HepG2 (cell line): ENCODE measurements around the gene CRYZL1. TPM values are rescaled to one million over a fixed set of nuclear protein-coding genes. Genes with fewer than 3 reads are reported as not detected.

Source experiments
- ATAD3A ChIP-seq: sonication (generic); formaldehyde crosslinking; IDR thresholded peaks from 2 replicates; pipeline ENCODE4 v1.4.0; 2020; ENCODE audit warnings: missing genetic modification reagents
- ATF5 ChIP-seq: sonication (generic); formaldehyde crosslinking; IDR thresholded peaks from 2 replicates; pipeline ENCODE4 v1.4.0; 2020; ENCODE audit warnings: mild to moderate bottlenecking, low read depth, missing genetic modification reagents
- BCLAF1 ChIP-seq: fragments of 450-650 bp; IDR thresholded peaks from 2 replicates; pipeline ENCODE4 v1.6.1; 2017; ENCODE audit warnings: mild to moderate bottlenecking
- ESRRA ChIP-seq: sonication (generic); formaldehyde crosslinking; IDR thresholded peaks from 2 replicates; pipeline ENCODE4 v1.5.1; 2020; ENCODE audit warnings: mild to moderate bottlenecking, low read depth, missing genetic modification reagents
- FIP1L1 ChIP-seq: fragments of 200-400 bp; formaldehyde crosslinking; IDR thresholded peaks from 2 replicates; pipeline ENCODE4 v1.6.1; 2018; ENCODE audit warnings: low read depth, mild to moderate bottlenecking, low read length, moderate library complexity, borderline replicate concordance; ENCODE audit not compliant: insufficient read depth
- GABPA ChIP-seq, 2 experiments: IDR thresholded peaks; 2 replicates each; pipeline ENCODE4 v1.6.1; 2011 to 2016; ENCODE audit warnings: low read depth in 2 of 2, low read length in 1 of 2, missing biosample characterization in 1 of 2, missing genetic modification characterization in 1 of 2
- GATAD2A ChIP-seq: IDR thresholded peaks from 2 replicates; pipeline ENCODE4 v1.6.1; 2016
- GTF3A ChIP-seq: sonication (generic); formaldehyde crosslinking; conservative IDR thresholded peaks from 2 replicates; pipeline ENCODE4 v1.4.0; 2020; ENCODE audit warnings: mild to moderate bottlenecking, missing genetic modification reagents
- HOMEZ ChIP-seq: IDR thresholded peaks from 2 replicates; pipeline ENCODE4 v1.6.1; 2016; ENCODE audit warnings: low read depth
- KAT8 ChIP-seq: IDR thresholded peaks from 2 replicates; pipeline ENCODE4 v1.6.1; 2016; ENCODE audit warnings: missing genetic modification reagents, missing compliant biosample characterization
- MATR3 ChIP-seq: sonication (generic); formaldehyde crosslinking; IDR thresholded peaks from 2 replicates; pipeline ENCODE4 v1.4.0; 2020; ENCODE audit warnings: missing genetic modification reagents
- MED1 ChIP-seq: sonication (generic); formaldehyde crosslinking; IDR thresholded peaks from 2 replicates; pipeline ENCODE4 v1.4.0; 2020; ENCODE audit warnings: missing genetic modification reagents
- NFE2L2 ChIP-seq: fragments of 150-350 bp; IDR thresholded peaks from 2 replicates; pipeline ENCODE4 v1.6.1; 2014; ENCODE audit warnings: low read length
- TBL1XR1 ChIP-seq: fragments of 150-350 bp; IDR thresholded peaks from 2 replicates; pipeline ENCODE4 v1.6.1; 2014; ENCODE audit warnings: borderline replicate concordance, low read length; ENCODE audit not compliant: partially characterized antibody
- TEAD3 ChIP-seq: optimal IDR thresholded peaks from 2 replicates; pipeline ENCODE3; 2016; ENCODE audit warnings: borderline replicate concordance
- TEF ChIP-seq: sonication (generic); formaldehyde crosslinking; IDR thresholded peaks from 2 replicates; pipeline ENCODE4 v1.5.0; 2020; ENCODE audit warnings: missing genetic modification reagents
- ZFP62 ChIP-seq: sonication (generic); formaldehyde crosslinking; IDR thresholded peaks from 2 replicates; pipeline ENCODE4 v1.4.0; 2020; ENCODE audit warnings: missing genetic modification reagents
- ZNF10 ChIP-seq: sonication (generic); formaldehyde crosslinking; IDR thresholded peaks from 2 replicates; pipeline ENCODE4 v1.4.0; 2020; ENCODE audit warnings: mild to moderate bottlenecking, low read depth, missing genetic modification reagents, borderline replicate concordance
- ZNF280D ChIP-seq: sonication (generic); formaldehyde crosslinking; IDR thresholded peaks from 2 replicates; pipeline ENCODE4 v1.5.1; 2020; ENCODE audit warnings: mild to moderate bottlenecking, missing genetic modification reagents
- ZNF460 ChIP-seq: sonication (generic); formaldehyde crosslinking; IDR thresholded peaks from 2 replicates; pipeline ENCODE4 v1.5.1; 2020; ENCODE audit warnings: missing genetic modification reagents, mild to moderate bottlenecking, borderline replicate concordance
- ZNF556 ChIP-seq: sonication (generic); formaldehyde crosslinking; IDR thresholded peaks from 2 replicates; pipeline ENCODE4 v1.4.0; 2020; ENCODE audit warnings: mild to moderate bottlenecking, missing genetic modification reagents, borderline replicate concordance
- polyA plus RNA-seq, 8 experiments: library from polyadenylated mRNA; depleted of rRNA in 3 of 8; stranded (reverse) in 7 of 8; unstranded in 1 of 8; fragments of >200 nt; fragmentation: Illumina TruSeq in 4 of 8; extraction: Trizol in 4 of 8; gene quantifications; 2 replicates each; pipeline versions ENCODE4 v1.2.1 to v1.2.3, GENCODE V29; 2011 to 2016; ENCODE audit warnings: low read depth in 4 of 8, missing spikeins in 1 of 8, mixed read lengths in 1 of 8; ENCODE audit not compliant: insufficient read depth in 1 of 8
- total RNA-seq, 5 experiments: library from RNA; depleted of rRNA; stranded (reverse); fragments of >200 nt; fragmentation: Illumina TruSeq; extraction: Trizol; gene quantifications; 2 replicates each; pipeline ENCODE4 v1.2.3, GENCODE V29; 2016; ENCODE audit warnings: low read depth in 1 of 5

The CRYZL1 gene
- total and polyA plus RNA-seq, 2 of the 13 experiments (the other 11 are each of a cell fraction or from before 2014, with no cell fraction given), result 20.3 to 27.7 TPM

GRCh38 chr21:33541105-33541711 lies 100.3 kb downstream of the CRYZL1 start (continued):
- TF ChIP-seq ZNF280D (CRISPR knock-in tag) (no peak), GABPA (IDR thresholded peaks at IDR 0.05; ENCODE audit: low read depth, low read length) (0 out of 2 replicates have a peak, but pooled peaks have one; percentile 19), GABPA (CRISPR knock-in tag; IDR thresholded peaks at IDR 0.05; ENCODE audit: low read depth) (peak; percentile 72), NFE2L2 (no peak), ATF5 (no peak), MATR3 (CRISPR knock-in tag) (no peak), TBL1XR1 (no peak), BCLAF1 (no peak), ZFP62 (no peak), GTF3A (0 out of 2 replicates have a peak, but pooled peaks have one; percentile 45), TEF (no peak), ZNF460 (CRISPR knock-in tag) (peak; percentile 86), ZNF556 (CRISPR knock-in tag) (0 out of 2 replicates have a peak, but pooled peaks have one; percentile 5), ZNF10 (CRISPR knock-in tag) (no peak), ESRRA (CRISPR knock-in tag) (no peak), MED1 (0 out of 2 replicates have a peak, but pooled peaks have one; percentile 19), TEAD3 (CRISPR knock-in tag) (no peak), FIP1L1 (no peak), HOMEZ (no peak), ATAD3A (CRISPR knock-in tag) (no peak), GATAD2A (CRISPR knock-in tag) (0 out of 2 replicates have a peak, but pooled peaks have one; percentile 6), KAT8 (CRISPR knock-in tag) (no peak)
